ENCODE measurements around the gene GFRAL. TPM values are rescaled to one million over a fixed set of nuclear protein-coding genes. Genes with fewer than 3 reads are reported as not detected.
"Not testable (repeated sequence)": the region's sequence is repeated elsewhere in the genome, so short reads cannot be mapped to it uniquely, and the experiment has no call there.

GFRAL gene
- total RNA-seq, 1 experiment from 2014 or later = not detected

DNA sequence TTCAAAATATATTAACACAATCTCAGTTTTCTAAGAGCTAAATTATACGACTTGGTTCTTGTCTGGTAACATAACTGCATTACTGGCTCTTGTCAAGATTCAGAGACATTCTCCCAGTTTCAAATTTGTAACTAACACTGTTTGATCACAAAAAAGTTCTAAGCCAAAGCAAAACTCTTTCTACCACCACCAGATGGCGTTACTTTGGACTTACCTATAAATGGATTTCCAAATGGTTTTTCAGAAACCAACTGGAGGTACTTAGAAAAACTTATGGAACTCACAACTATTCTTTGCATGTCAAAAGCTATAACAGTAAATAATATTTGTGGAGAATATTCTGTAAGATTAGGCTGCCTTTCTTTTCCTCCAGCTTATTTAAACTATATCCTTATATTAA, 34.2 kb upstream of the GFRAL start:
- no peaks in the 10 kb centered on the region for H3K9me3 Mint-ChIP-seq (ENCODE audit: unreplicated experiment)
- ChIA-PET CTCF (no interaction called here), POLR2A (no interaction called here)
- H3K27me3 Mint-ChIP-seq (ENCODE audit: insufficient read depth, unreplicated experiment) = no peaks in the 10 kb centered on the region
- H3K27ac Mint-ChIP-seq (ENCODE audit: unreplicated experiment) = no peak overlapping the region
- no peaks in the 10 kb centered on the region for H3K4me1 ChIP-seq
- peaks cover 5% of the 10 kb centered on the region for H3K9me3 ChIP-seq
- H3K36me3 Mint-ChIP-seq (ENCODE audit: insufficient read depth, unreplicated experiment) = no peaks in the 10 kb centered on the region
- no peaks in the 10 kb centered on the region for H3K4me1 Mint-ChIP-seq (ENCODE audit: low read depth, unreplicated experiment)
- TF ChIP-seq CTCF (IDR thresholded peaks at IDR 0.05; ENCODE audit: insufficient read depth in 1 of 2, low read depth in 1 of 2, low read length in 1 of 2, severe bottlenecking in 1 of 2, unreplicated experiment in 1 of 2) = peak in 1 of 2 experiments; percentile 13
- H3K4me3 ChIP-seq (ENCODE audit: low read depth, low read length) = no peak overlapping the region
- no TSS peak for BruUV-seq (replicated peaks)
- intact Hi-C loops (cut with micrococcal nuclease; ENCODE audit: unreplicated experiment) = no loop called here
- H3K36me3 ChIP-seq (ENCODE audit: control insufficient read depth, insufficient read depth, low read length) = no peaks in the 10 kb centered on the region
- no peak overlapping the region for H3K4me3 Mint-ChIP-seq (ENCODE audit: unreplicated experiment)
- peak in 1 of 2 experiments; percentile 13 for DNase-seq
- no peaks in the 10 kb centered on the region for H3K27me3 ChIP-seq (replicated peaks; ENCODE audit: control insufficient read depth, insufficient read depth, low read length)

DNA sequence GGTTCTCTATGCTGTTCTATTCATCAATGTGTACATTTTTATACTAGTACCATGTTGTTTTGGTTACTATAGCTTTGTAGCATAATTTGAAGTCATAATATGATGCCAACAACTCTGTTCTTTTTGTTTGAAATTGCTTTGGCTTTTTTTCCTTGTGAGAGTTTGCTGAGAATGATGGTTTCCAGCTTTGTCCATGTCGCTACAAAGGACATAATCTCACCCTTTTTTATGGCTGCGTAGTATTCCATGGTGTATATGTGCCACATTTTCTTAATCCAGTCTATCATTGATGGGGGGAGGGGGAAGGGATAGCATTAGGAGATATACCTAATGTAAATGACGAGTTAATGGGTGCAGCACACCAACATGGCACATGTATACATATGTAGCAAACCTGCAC, 30.1 kb upstream of the GFRAL start:
- H3K9me3 ChIP-seq; CTCF ChIA-PET; H3K4me1 Mint-ChIP-seq (ENCODE audit: low read depth, unreplicated experiment); H3K4me3 Mint-ChIP-seq (ENCODE audit: unreplicated experiment); BruUV-seq (replicated peaks); H3K9me3 Mint-ChIP-seq (ENCODE audit: unreplicated experiment); H3K27ac Mint-ChIP-seq (ENCODE audit: unreplicated experiment); H3K36me3 ChIP-seq (ENCODE audit: control insufficient read depth, insufficient read depth, low read length); H3K36me3 Mint-ChIP-seq (ENCODE audit: insufficient read depth, unreplicated experiment); POLR2A ChIA-PET; intact Hi-C loops (cut with micrococcal nuclease; ENCODE audit: unreplicated experiment); H3K4me3 ChIP-seq (ENCODE audit: low read depth, low read length); H3K27me3 ChIP-seq (replicated peaks; ENCODE audit: control insufficient read depth, insufficient read depth, low read length); H3K27me3 Mint-ChIP-seq (ENCODE audit: insufficient read depth, unreplicated experiment); H3K4me1 ChIP-seq; DNase-seq: not testable (repeated sequence)

DNA sequence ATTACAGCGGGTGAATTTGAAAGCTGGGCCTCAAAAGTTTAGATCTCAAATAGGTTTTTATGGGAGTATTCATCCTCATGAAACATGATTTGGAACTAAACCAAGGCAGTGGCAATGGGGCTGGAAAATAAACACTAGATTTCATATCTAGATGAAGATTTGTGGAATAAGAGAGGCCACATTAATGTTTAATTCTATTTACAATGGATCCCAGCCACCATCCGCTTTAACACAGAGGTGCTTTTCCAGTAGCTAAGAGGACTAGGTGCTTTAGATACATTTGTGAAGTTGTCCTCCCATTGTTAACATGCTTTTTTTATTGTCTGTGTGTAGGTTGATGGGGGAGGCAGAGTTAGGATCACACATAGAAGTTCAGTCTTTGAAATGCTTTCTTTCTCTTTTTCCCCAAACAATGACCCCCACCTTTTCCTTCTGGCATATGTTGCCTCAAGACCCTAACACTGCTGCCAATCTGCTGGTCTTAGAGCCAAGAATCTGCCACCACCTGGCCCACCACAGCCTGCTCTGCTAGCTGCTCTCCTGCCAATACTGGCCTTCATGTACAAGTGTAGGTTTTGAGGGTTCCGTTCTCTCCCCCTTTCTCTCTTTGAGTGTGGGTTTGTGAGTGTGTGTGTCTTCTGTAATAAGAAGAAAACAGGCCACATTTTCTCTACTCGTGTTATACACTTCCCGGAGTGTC, 27.8 kb upstream of the GFRAL start:
- BruUV-seq (replicated peaks) = no TSS peak
- Histone ChIP-seq H3K9me3 (no peaks in the 10 kb centered on the region; the same call in 1 of the 2 replicates), H3K27me3 (replicated peaks; ENCODE audit: control insufficient read depth, insufficient read depth, low read length) (no peaks in the 10 kb centered on the region), H3K36me3 (ENCODE audit: control insufficient read depth, insufficient read depth, low read length) (no peaks in the 10 kb centered on the region), H3K4me3 (ENCODE audit: low read depth, low read length) (no peak overlapping the region), H3K4me1 (no peaks in the 10 kb centered on the region)
- DNase-seq = no peak
- Mint-ChIP-seq H3K4me3 (ENCODE audit: unreplicated experiment) (no peak overlapping the region), H3K27ac (ENCODE audit: unreplicated experiment) (no peak overlapping the region), H3K9me3 (ENCODE audit: unreplicated experiment) (no peaks in the 10 kb centered on the region), H3K4me1 (ENCODE audit: low read depth, unreplicated experiment) (no peaks in the 10 kb centered on the region), H3K36me3 (ENCODE audit: insufficient read depth, unreplicated experiment) (no peaks in the 10 kb centered on the region), H3K27me3 (ENCODE audit: insufficient read depth, unreplicated experiment) (no peaks in the 10 kb centered on the region)
- ChIA-PET CTCF (no interaction called here), POLR2A (no interaction called here)
- intact Hi-C loops (cut with micrococcal nuclease; ENCODE audit: unreplicated experiment) = no loop called here
- no peak for TF ChIP-seq CTCF (IDR thresholded peaks at IDR 0.05; ENCODE audit: insufficient read depth in 1 of 2, low read depth in 1 of 2, low read length in 1 of 2, severe bottlenecking in 1 of 2, unreplicated experiment in 1 of 2)

DNA sequence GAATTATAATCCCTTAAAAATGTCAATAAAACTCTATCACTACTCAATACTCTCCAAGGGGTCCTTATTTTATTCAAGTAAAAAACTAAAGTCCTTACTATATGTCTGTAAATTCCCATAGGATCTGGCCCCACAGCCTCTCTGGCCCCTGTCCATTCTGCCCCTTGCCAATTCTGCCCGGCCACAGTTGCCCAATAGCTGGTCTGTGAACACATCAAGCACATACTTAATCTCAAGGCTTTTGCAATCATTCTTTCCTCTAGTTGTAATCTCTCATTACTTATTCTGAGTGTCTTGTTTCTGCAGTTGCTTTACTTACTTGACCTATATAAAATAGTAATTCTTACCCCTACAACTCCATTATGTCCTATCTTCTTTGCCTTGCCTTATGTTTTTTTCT, 22.5 kb upstream of the GFRAL start:
- no peaks in the 10 kb centered on the region for H3K27me3 Mint-ChIP-seq (ENCODE audit: insufficient read depth, unreplicated experiment)
- ChIA-PET POLR2A (no interaction called here), CTCF (no interaction called here)
- Histone ChIP-seq H3K27me3 (replicated peaks; ENCODE audit: control insufficient read depth, insufficient read depth, low read length) (no peaks in the 10 kb centered on the region), H3K9me3 (no peaks in the 10 kb centered on the region), H3K4me1 (no peaks in the 10 kb centered on the region), H3K4me3 (ENCODE audit: low read depth, low read length) (no peak overlapping the region), H3K36me3 (ENCODE audit: control insufficient read depth, insufficient read depth, low read length) (no peaks in the 10 kb centered on the region)
- no peak overlapping the region for H3K4me3 Mint-ChIP-seq (ENCODE audit: unreplicated experiment)
- H3K36me3 Mint-ChIP-seq (ENCODE audit: insufficient read depth, unreplicated experiment) = no peaks in the 10 kb centered on the region
- H3K27ac Mint-ChIP-seq (ENCODE audit: unreplicated experiment) = no peak overlapping the region
- H3K4me1 Mint-ChIP-seq (ENCODE audit: low read depth, unreplicated experiment) = no peaks in the 10 kb centered on the region
- no peak for DNase-seq
- no peak for TF ChIP-seq CTCF (IDR thresholded peaks at IDR 0.05; ENCODE audit: insufficient read depth in 1 of 2, low read depth in 1 of 2, low read length in 1 of 2, severe bottlenecking in 1 of 2, unreplicated experiment in 1 of 2)
- no TSS peak for BruUV-seq (replicated peaks)
- intact Hi-C loops (cut with micrococcal nuclease; ENCODE audit: unreplicated experiment) = no loop called here
- H3K9me3 Mint-ChIP-seq (ENCODE audit: unreplicated experiment) = no peaks in the 10 kb centered on the region
